C4-2B (cell line): ENCODE results near the gene PACRG.
"Not testable (repeated sequence)": the region's sequence is repeated elsewhere in the genome, so short reads cannot be mapped to it uniquely, and the experiment has no call there.

Experiments used
- H3K27ac ChIP-seq: fragments of 450-650 bp; 2 replicates; pipeline ENCODE4 v1.5.1; 2017
- CTCF ChIP-seq: fragments of 450-650 bp; conservative IDR thresholded peaks from 2 replicates; pipeline ENCODE4 v1.5.1; 2017; ENCODE audit warnings: mild to moderate bottlenecking
- ZFX ChIP-seq: fragments of 450-650 bp; IDR thresholded peaks from 2 replicates; pipeline ENCODE4 v1.6.1; 2017

Gene PACRG

GRCh38 chr6:162971356-162971755, 243.6 kb downstream of the PACRG start:
- TF ChIP-seq CTCF (no peak), ZFX (no peak)
- no peak overlapping the region for H3K27ac ChIP-seq

- H3K27ac ChIP-seq = no peak overlapping the region
- TF ChIP-seq ZFX (no peak), CTCF (no peak)
Measured at GRCh38 chr6:162973151-162973872, 245.5 kb downstream of the PACRG start.

- no peak for TF ChIP-seq ZFX
- TF ChIP-seq CTCF = no peak
- H3K27ac ChIP-seq = no peak overlapping the region
Measured at GRCh38 chr6:162973980-162974379, 246.2 kb downstream of the PACRG start.

- TF ChIP-seq ZFX = no peak
- no peak for TF ChIP-seq CTCF
- no peak overlapping the region for H3K27ac ChIP-seq
Measured at GRCh38 chr6:162974685-162975084, 246.9 kb downstream of the PACRG start.

- H3K27ac ChIP-seq = no peak overlapping the region
- TF ChIP-seq ZFX (no peak), CTCF (no peak)
Measured at GRCh38 chr6:162976141-162976540, 248.4 kb downstream of the PACRG start.

- not testable (repeated sequence) for H3K27ac ChIP-seq
Measured at GRCh38 chr6:162983234-162983633, 255.5 kb downstream of the PACRG start.

- no peak for TF ChIP-seq CTCF
- TF ChIP-seq ZFX = no peak
- H3K27ac ChIP-seq = no peak overlapping the region
Measured at GRCh38 chr6:162998777-162999176, 271.0 kb downstream of the PACRG start.
